ENCODE data around the gene CD93. TPM values are rescaled to one million over a fixed set of nuclear protein-coding genes. Genes with fewer than 3 reads are reported as not detected.

Gene CD93
- total and polyA plus RNA-seq, 2 of the 8 experiments (the other 6 are each of a cell fraction or from before 2014, with no cell fraction given) = under 0.01 to 0.07 TPM

GRCh38 chr20:23131766-23132165 lies 45.6 kb upstream of the CD93 start:
- no peak overlapping the region for H2BK12ac ChIP-seq (ENCODE audit: low read depth, low read length)
- H3K4me2 ChIP-seq (ENCODE audit: insufficient read depth in 1 of 2, low read depth in 2 of 2, low read length in 2 of 2) = no peak overlapping the region
- no peak overlapping the region for H3K4ac ChIP-seq (replicated peaks; ENCODE audit: insufficient read length, low read depth, low read length)
- no peak overlapping the region for H2AK5ac ChIP-seq (ENCODE audit: low read depth, low read length)
- WGBS, 2 experiments (ENCODE audit: extremely low coverage in 1 of 2, insufficient coverage in 1 of 2, insufficient read length in 1 of 2, insufficient replicate concordance in 2 of 2, low coverage in 1 of 2, low lambda C conversion rate in 2 of 2, missing lambda C conversion rate in 1 of 2) = 98% methylated on average over 11 of the region's 11 CpGs; no CpG with 5 or more reads in 1 of the 2 experiments
- no peaks in the 10 kb centered on the region for H4K20me1 ChIP-seq (replicated peaks in 1 of 2; ENCODE audit: control insufficient read depth in 1 of 2, insufficient read depth in 2 of 2, low read length in 2 of 2)
- no peak overlapping the region for H3K14ac ChIP-seq (ENCODE audit: insufficient read length)
- no peak overlapping the region for H2AFZ ChIP-seq (ENCODE audit: low read length)
- no peak overlapping the region for H2BK20ac ChIP-seq (ENCODE audit: low read length)
- no peak overlapping the region for H4K8ac ChIP-seq (ENCODE audit: extremely low read depth, insufficient read depth, low read length)
- no peaks in the 10 kb centered on the region for H3K23me2 ChIP-seq (ENCODE audit: low read depth, low read length)
- no peaks in the 10 kb centered on the region for H3K36me3 ChIP-seq (ENCODE audit: control insufficient read depth in 2 of 4, insufficient read depth in 4 of 4, low read length in 3 of 4)
- ChIA-PET CTCF (ENCODE audit: partially characterized antibody) (interaction anchor here (0.6 to 1.4 kb wide), 3 partner anchors 58 to 209 kb away, joined by 3 to 4 read pairs (median 3); no protein-coding TSS in a partner anchor), POLR2A (ENCODE audit: partially characterized antibody) (no interaction called here)
- no peak overlapping the region; a peak in 1 of 7 replicates for H3K9ac ChIP-seq (replicated peaks in 1 of 4; ENCODE audit: extremely low read depth in 1 of 4, low read depth in 3 of 4, low read length in 3 of 4)
- H3K4me1 ChIP-seq (replicated peaks in 1 of 4; ENCODE audit: control insufficient read depth in 3 of 4, insufficient read depth in 4 of 4, low read length in 3 of 4) = peaks cover 0 to under 1% (median 0%) of the 10 kb centered on the region in 4 experiments; a peak in 1 of 7 replicates
- H2BK5ac ChIP-seq (ENCODE audit: low read depth, low read length) = no peak overlapping the region
- H3K18ac ChIP-seq (ENCODE audit: extremely low read depth, low read length) = no peak overlapping the region
- H3K27me3 ChIP-seq (replicated peaks in 1 of 4; ENCODE audit: control insufficient read depth in 3 of 4, extremely low read depth in 1 of 4, insufficient read depth in 3 of 4, low read length in 3 of 4) = no peaks in the 10 kb centered on the region
- H3K79me1 ChIP-seq (ENCODE audit: low read depth, low read length) = no peaks in the 10 kb centered on the region
- no peak overlapping the region for H3K27ac ChIP-seq (ENCODE audit: low read depth, low read length)
- H3K9me3 ChIP-seq (ENCODE audit: insufficient read depth in 2 of 2, low read depth in 1 of 2, low read length in 1 of 2) = no peaks in the 10 kb centered on the region; a peak in 1 of 4 replicates
- DNase-seq (ENCODE audit: low read depth in 1 of 2, low spot score in 2 of 2) (no peak), FAIRE-seq (no peak)
- no peak overlapping the region for H3K4me3 ChIP-seq (ENCODE audit: extremely low read depth in 1 of 4, insufficient read depth in 2 of 4, low read depth in 3 of 4, low read length in 4 of 4)
- no peaks in the 10 kb centered on the region for H3K79me2 ChIP-seq (ENCODE audit: control insufficient read depth in 1 of 2, insufficient read depth in 2 of 2, low read length in 2 of 2)
- TF ChIP-seq EP300 (IDR thresholded peaks at IDR 0.05; ENCODE audit: borderline replicate concordance in 1 of 2, low read depth in 2 of 2, low read length in 2 of 2) (no peak), CHD2 (IDR thresholded peaks at IDR 0.05; ENCODE audit: low read length) (no peak), EGR1 (IDR thresholded peaks at IDR 0.05; ENCODE audit: borderline replicate concordance, low read depth, low read length) (no peak), RXRA (IDR thresholded peaks at IDR 0.05; ENCODE audit: insufficient read depth, low read depth, low read length) (no peak), POLR2AphosphoS5 (IDR thresholded peaks at IDR 0.05; ENCODE audit: low read depth, low read length) (no peak), EZH2 (IDR thresholded peaks at IDR 0.05; ENCODE audit: low read depth, low read length, severe bottlenecking) (no peak), GTF2F1 (IDR thresholded peaks at IDR 0.05; ENCODE audit: borderline replicate concordance, low read depth, low read length) (no peak), RFX5 (IDR thresholded peaks at IDR 0.05; ENCODE audit: borderline replicate concordance, low read depth, low read length) (no peak), JUND (IDR thresholded peaks at IDR 0.05; ENCODE audit: low read length) (no peak), GABPA (IDR thresholded peaks at IDR 0.05; ENCODE audit: borderline replicate concordance, insufficient read depth, low read length) (no peak), KDM4A (IDR thresholded peaks at IDR 0.05; ENCODE audit: low read depth, low read length, severe bottlenecking) (no peak), SP4 (IDR thresholded peaks at IDR 0.05; ENCODE audit: low read length) (no peak)
- no peak overlapping the region for H3K56ac ChIP-seq (replicated peaks; ENCODE audit: insufficient read length, low read depth, low read length)
- H3K23ac ChIP-seq (ENCODE audit: insufficient read length) = no peak overlapping the region
- no peak overlapping the region for H4K5ac ChIP-seq (ENCODE audit: insufficient read length, low read depth, low read length)
- H2BK120ac ChIP-seq (replicated peaks; ENCODE audit: low read depth, low read length) = no peak overlapping the region
- no peak overlapping the region for H4K91ac ChIP-seq (replicated peaks; ENCODE audit: insufficient read length, low read length)
- no peak overlapping the region for H2BK15ac ChIP-seq (ENCODE audit: low read length)

All from H1 (cell line).